GM19193 (cell line): ENCODE results near the gene TBC1D14.

Experiments
- POLR2A ChIP-seq: IDR thresholded peaks from 4 replicates; pipeline ENCODE4 v1.6.1; 2011; ENCODE audit not compliant: insufficient read depth, insufficient read length; ENCODE audit errors: extremely low read depth

The TBC1D14 gene

GRCh38 chr4:6943012-6943884, 33.6 kb downstream of the TBC1D14 start:
- TF ChIP-seq POLR2A: no peak

GRCh38 chr4:6943885-6944225, 34.2 kb downstream of the TBC1D14 start:
- no peak for TF ChIP-seq POLR2A

- no peak for TF ChIP-seq POLR2A
These were observed 34.9 kb downstream of the TBC1D14 start for GRCh38 chr4:6944301-6945051.

- TF ChIP-seq POLR2A: no peak
These were observed 35.4 kb downstream of the TBC1D14 start for GRCh38 chr4:6945052-6945409.

GRCh38 chr4:6946497-6946896, 36.9 kb downstream of the TBC1D14 start:
- TF ChIP-seq POLR2A: no peak

GRCh38 chr4:6948134-6948460, 38.5 kb downstream of the TBC1D14 start:
- no peak for TF ChIP-seq POLR2A

- TF ChIP-seq POLR2A: no peak
These were observed 42.3 kb downstream of the TBC1D14 start for GRCh38 chr4:6951880-6952381.

GRCh38 chr4:6953751-6954380, 44.2 kb downstream of the TBC1D14 start:
- no peak for TF ChIP-seq POLR2A

- TF ChIP-seq POLR2A: no peak
These were observed 45.8 kb downstream of the TBC1D14 start for GRCh38 chr4:6955261-6955911.

- TF ChIP-seq POLR2A: no peak
These were observed 46.4 kb downstream of the TBC1D14 start for GRCh38 chr4:6956087-6956433.

GRCh38 chr4:6956434-6957147, 47.0 kb downstream of the TBC1D14 start:
- TF ChIP-seq POLR2A: no peak

- no peak for TF ChIP-seq POLR2A
These were observed 47.5 kb downstream of the TBC1D14 start for GRCh38 chr4:6957148-6957520.

- TF ChIP-seq POLR2A: no peak
These were observed 48.4 kb downstream of the TBC1D14 start for GRCh38 chr4:6957994-6958393.

- TF ChIP-seq POLR2A: no peak
These were observed 49.6 kb downstream of the TBC1D14 start for GRCh38 chr4:6959261-6959660.

GRCh38 chr4:6960154-6960553, 50.5 kb downstream of the TBC1D14 start:
- TF ChIP-seq POLR2A: no peak
